ENCODE results near the gene TCEANC2. TPM values are rescaled to one million over a fixed set of nuclear protein-coding genes. Genes with fewer than 3 reads are reported as not detected.

TCEANC2 gene
- total RNA-seq, 4 donors from 2014 or later = 2.6 to 9.5 (median 7.0) TPM

DNA sequence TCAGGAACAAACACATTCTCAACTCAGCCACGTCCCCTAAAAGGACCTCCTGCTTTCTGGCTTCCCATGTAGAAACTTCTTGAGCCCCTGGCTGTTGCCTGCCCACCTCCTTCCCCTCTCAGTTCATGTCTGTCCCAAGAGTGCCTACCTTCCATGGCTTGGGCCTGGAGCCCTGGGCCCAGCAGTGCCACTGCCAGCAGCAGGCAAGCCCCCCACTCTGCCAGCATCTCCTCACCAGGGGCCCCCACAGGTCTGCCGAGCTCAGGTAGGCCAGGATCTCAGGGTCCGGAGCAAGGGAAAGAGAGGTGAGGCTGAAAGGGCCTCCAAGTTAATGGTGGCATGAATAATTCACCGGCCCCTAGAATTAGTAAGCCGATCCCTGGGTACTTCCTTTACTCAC, 99.3 kb downstream of the TCEANC2 start, which contains the start of gene CDCP2:
TSS of gene CDCP2 (minus strand) at position 305 of the 400 bp plus-strand sequence. CDS start at position 227, 78 bp downstream.
- Histone ChIP-seq H3K9me3 (no peaks in the 10 kb centered on the region), H3K4me3 (no peak within 1 kb of the TSS), H3K4me1 (peaks cover 8 to 15% of the 10 kb centered on the region in 2 donors), H3K27me3 (no peaks in the 10 kb centered on the region), H3K27ac (peak within 1 kb of the TSS; percentile 60 to 73 (median 65)), H3K36me3 (no peaks in the 10 kb centered on the region)
- intact Hi-C loops (cut with DNase I; ENCODE audit: low total_unique reads) (loop anchor here (1.0 kb wide), 1 partner anchor 26 kb away; no protein-coding TSS in a partner anchor), in situ Hi-C loops (cut with MboI; ENCODE audit: low sequenced_read_pairs in 4 of 4) (no loop called here)
- no peak for TF ChIP-seq POLR2A (IDR thresholded peaks at IDR 0.05)
- no peak for TF ChIP-seq CTCF (IDR thresholded peaks at IDR 0.05 in 4 of 5, conservative IDR thresholded peaks at IDR 0.05 in 1 of 5)
- ATAC-seq (no peak), DNase-seq (no peak)

- in situ Hi-C loops (cut with MboI; ENCODE audit: low sequenced_read_pairs in 4 of 4) (no loop called here), intact Hi-C loops (cut with DNase I; ENCODE audit: low total_unique reads) (loop anchor here (1.0 kb wide), 1 partner anchor 27 kb away; no protein-coding TSS in a partner anchor)
- TF ChIP-seq CTCF (IDR thresholded peaks at IDR 0.05 in 4 of 5, conservative IDR thresholded peaks at IDR 0.05 in 1 of 5) (no peak), POLR2A (IDR thresholded peaks at IDR 0.05) (no peak)
- ATAC-seq (peak; percentile 100), DNase-seq (peak; percentile 79 to 88)
- Histone ChIP-seq H3K4me1 (peaks cover 8 to 15% of the 10 kb centered on the region in 2 donors), H3K27ac (peak overlapping the region; percentile 60 to 73 (median 65)), H3K9me3 (no peaks in the 10 kb centered on the region), H3K27me3 (no peaks in the 10 kb centered on the region), H3K4me3 (no peak overlapping the region), H3K36me3 (no peaks in the 10 kb centered on the region)
Measured at GRCh38 chr1:54153535-54154439, 100.4 kb downstream of the TCEANC2 start.

Small RNA genes within 50 kb of the gene (microRNA-seq; reads per million reads assigned to microRNA genes)
- gene MIR4781 (ENCODE audit: borderline replicate concordance in 2 of 2) = 0 to 0.85 reads per million in 2 donors

Other genes starting within 250 kb of the TCEANC2 start
- 10 to 100 TPM in 2 of 4 donors, 1 to 10 TPM in 2; 7.6 to 27.0 (median 9.5) TPM for gene NDC1, start 215.3 kb upstream of the TCEANC2 start, total RNA-seq
- gene YIPF1, start 163.8 kb upstream of the TCEANC2 start, total RNA-seq = 10 to 100 TPM; 18.8 to 34.8 (median 27.2) TPM
- gene DIO1, start 159.4 kb upstream of the TCEANC2 start, total RNA-seq = not detected
- 1 to 10 TPM; 2.4 to 9.1 (median 2.9) TPM for gene IFT25, start 107.9 kb upstream of the TCEANC2 start, total RNA-seq
- 10 to 100 TPM; 11.4 to 17.8 (median 14.6) TPM for gene LRRC42, start 107.3 kb upstream of the TCEANC2 start, total RNA-seq
- not detected for gene LDLRAD1, start 35.4 kb upstream of the TCEANC2 start, total RNA-seq
- 100 to 1,000 TPM; 156 to 248 (median 224) TPM for gene TMEM59, start 404 bp upstream of the TCEANC2 start, total RNA-seq
- not detected for gene CDCP2, start 99.4 kb downstream of the TCEANC2 start, total RNA-seq
- gene CYB5RL, start 146.4 kb downstream of the TCEANC2 start, total RNA-seq = 1 to 10 TPM; 1.8 to 5.8 (median 3.4) TPM
- gene MRPL37, start 146.6 kb downstream of the TCEANC2 start, total RNA-seq = 100 to 1,000 TPM in 3 of 4 donors, 10 to 100 TPM in 1; 91.6 to 141 (median 121) TPM